SHP77 (cell line): Measurements from ENCODE around the gene TRIP10.
"Not testable (repeated sequence)": the region's sequence is repeated elsewhere in the genome, so short reads cannot be mapped to it uniquely, and the experiment has no call there.

ENCODE experiments used
- DNase-seq, 2 experiments: peaks; one replicate each; lab custom pipeline; 2025; lab: John Stamatoyannopoulos, UW

The TRIP10 gene

GRCh38 chr19:6797646-6798045, 58.2 kb downstream of the TRIP10 start:
- DNase-seq = no peak

GRCh38 chr19:6800160-6800790, 60.8 kb downstream of the TRIP10 start:
- not testable (repeated sequence) for DNase-seq

- DNase-seq = no peak
Observed at GRCh38 chr19:6800991-6801484, 61.6 kb downstream of the TRIP10 start.
